Measurements from ENCODE around the gene ZIK1. TPM values are rescaled to one million over a fixed set of nuclear protein-coding genes. Genes with fewer than 3 reads are reported as not detected.

ZIK1 gene
- total and polyA plus RNA-seq, 9 of the 15 experiments (the other 6 are each of a cell fraction or from before 2014, with no cell fraction given), result 0.03 to 0.42 (median 0.15) TPM; not detected in 1

GRCh38 chr19:57559404-57560025, 24.4 kb upstream of the ZIK1 start, which contains the start of gene ZNF550 (continued):
- TF ChIP-seq NBN (IDR thresholded peaks at IDR 0.05; ENCODE audit: low read depth), result no peak
- TF ChIP-seq, protein P1, sequence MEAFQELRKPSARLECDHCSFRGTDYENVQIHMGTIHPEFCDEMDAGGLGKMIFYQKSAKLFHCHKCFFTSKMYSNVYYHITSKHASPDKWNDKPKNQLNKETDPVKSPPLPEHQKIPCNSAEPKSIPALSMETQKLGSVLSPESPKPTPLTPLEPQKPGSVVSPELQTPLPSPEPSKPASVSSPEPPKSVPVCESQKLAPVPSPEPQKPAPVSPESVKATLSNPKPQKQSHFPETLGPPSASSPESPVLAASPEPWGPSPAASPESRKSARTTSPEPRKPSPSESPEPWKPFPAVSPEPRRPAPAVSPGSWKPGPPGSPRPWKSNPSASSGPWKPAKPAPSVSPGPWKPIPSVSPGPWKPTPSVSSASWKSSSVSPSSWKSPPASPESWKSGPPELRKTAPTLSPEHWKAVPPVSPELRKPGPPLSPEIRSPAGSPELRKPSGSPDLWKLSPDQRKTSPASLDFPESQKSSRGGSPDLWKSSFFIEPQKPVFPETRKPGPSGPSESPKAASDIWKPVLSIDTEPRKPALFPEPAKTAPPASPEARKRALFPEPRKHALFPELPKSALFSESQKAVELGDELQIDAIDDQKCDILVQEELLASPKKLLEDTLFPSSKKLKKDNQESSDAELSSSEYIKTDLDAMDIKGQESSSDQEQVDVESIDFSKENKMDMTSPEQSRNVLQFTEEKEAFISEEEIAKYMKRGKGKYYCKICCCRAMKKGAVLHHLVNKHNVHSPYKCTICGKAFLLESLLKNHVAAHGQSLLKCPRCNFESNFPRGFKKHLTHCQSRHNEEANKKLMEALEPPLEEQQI (IDR thresholded peaks at IDR 0.05), result no peak
- no peak for TF ChIP-seq ZNF740 (CRISPR knock-in tag; IDR thresholded peaks at IDR 0.05)
- no peak for TF ChIP-seq ZNF740 (tag; IDR thresholded peaks at IDR 0.05)
- TF ChIP-seq MTA1 (IDR thresholded peaks at IDR 0.05; ENCODE audit: borderline replicate concordance), result peak; percentile 88
- no peak for TF ChIP-seq SMAD3 (CRISPR knock-in tag; conservative IDR thresholded peaks at IDR 0.05)
- TF ChIP-seq EP300 (IDR thresholded peaks at IDR 0.05; ENCODE audit: low read length), result no peak
- no peak for TF ChIP-seq ZNF316 (IDR thresholded peaks at IDR 0.05)
- TF ChIP-seq PTRF (tag; IDR thresholded peaks at IDR 0.05), result no peak
- no peak for TF ChIP-seq CREBBP (IDR thresholded peaks at IDR 0.05; ENCODE audit: low read depth, low read length)
- no peak for TF ChIP-seq RAD21 (CRISPR knock-in tag; conservative IDR thresholded peaks at IDR 0.05 in 1 of 2, IDR thresholded peaks at IDR 0.05 in 1 of 2)
- TF ChIP-seq VEZF1 (CRISPR knock-in tag; IDR thresholded peaks at IDR 0.05), result no peak
- TF ChIP-seq RBM15 (IDR thresholded peaks at IDR 0.05; ENCODE audit: insufficient read depth, low read length), result no peak
- TF ChIP-seq, protein P2, sequence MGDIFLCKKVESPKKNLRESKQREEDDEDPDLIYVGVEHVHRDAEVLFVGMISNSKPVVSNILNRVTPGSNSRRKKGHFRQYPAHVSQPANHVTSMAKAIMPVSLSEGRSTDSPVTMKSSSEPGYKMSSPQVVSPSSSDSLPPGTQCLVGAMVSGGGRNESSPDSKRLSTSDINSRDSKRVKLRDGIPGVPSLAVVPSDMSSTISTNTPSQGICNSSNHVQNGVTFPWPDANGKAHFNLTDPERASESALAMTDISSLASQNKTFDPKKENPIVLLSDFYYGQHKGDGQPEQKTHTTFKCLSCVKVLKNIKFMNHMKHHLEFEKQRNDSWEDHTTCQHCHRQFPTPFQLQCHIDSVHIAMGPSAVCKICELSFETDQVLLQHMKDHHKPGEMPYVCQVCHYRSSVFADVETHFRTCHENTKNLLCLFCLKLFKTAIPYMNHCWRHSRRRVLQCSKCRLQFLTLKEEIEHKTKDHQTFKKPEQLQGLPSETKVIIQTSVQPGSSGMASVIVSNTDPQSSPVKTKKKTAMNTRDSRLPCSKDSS (IDR thresholded peaks at IDR 0.05; ENCODE audit: low read depth, partially characterized antibody), result no peak
- TF ChIP-seq, protein P3, sequence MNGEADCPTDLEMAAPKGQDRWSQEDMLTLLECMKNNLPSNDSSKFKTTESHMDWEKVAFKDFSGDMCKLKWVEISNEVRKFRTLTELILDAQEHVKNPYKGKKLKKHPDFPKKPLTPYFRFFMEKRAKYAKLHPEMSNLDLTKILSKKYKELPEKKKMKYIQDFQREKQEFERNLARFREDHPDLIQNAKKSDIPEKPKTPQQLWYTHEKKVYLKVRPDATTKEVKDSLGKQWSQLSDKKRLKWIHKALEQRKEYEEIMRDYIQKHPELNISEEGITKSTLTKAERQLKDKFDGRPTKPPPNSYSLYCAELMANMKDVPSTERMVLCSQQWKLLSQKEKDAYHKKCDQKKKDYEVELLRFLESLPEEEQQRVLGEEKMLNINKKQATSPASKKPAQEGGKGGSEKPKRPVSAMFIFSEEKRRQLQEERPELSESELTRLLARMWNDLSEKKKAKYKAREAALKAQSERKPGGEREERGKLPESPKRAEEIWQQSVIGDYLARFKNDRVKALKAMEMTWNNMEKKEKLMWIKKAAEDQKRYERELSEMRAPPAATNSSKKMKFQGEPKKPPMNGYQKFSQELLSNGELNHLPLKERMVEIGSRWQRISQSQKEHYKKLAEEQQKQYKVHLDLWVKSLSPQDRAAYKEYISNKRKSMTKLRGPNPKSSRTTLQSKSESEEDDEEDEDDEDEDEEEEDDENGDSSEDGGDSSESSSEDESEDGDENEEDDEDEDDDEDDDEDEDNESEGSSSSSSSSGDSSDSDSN (IDR thresholded peaks at IDR 0.05; ENCODE audit: borderline replicate concordance in 1 of 2, low read depth in 2 of 2, low read length in 2 of 2), result no peak
- peak in 1 of 2 experiments; percentile 57; a peak in 2 of 4 replicates for TF ChIP-seq HDAC1 (IDR thresholded peaks at IDR 0.05)
- no peak for TF ChIP-seq HDAC6 (IDR thresholded peaks at IDR 0.05; ENCODE audit: low read depth, low read length)
- no peak for TF ChIP-seq ZNF41 (CRISPR knock-in tag; conservative IDR thresholded peaks at IDR 0.05)
- no peak for TF ChIP-seq POLR3A (IDR thresholded peaks at IDR 0.05; ENCODE audit: borderline replicate concordance, extremely low read depth, insufficient read depth, insufficient read length)

All from K562 (cell line).